ENCODE results near the gene XCL1.
"Not testable (repeated sequence)": the region's sequence is repeated elsewhere in the genome, so short reads cannot be mapped to it uniquely, and the experiment has no call there.

Gene XCL1

GRCh38 chr1:168555508-168556046 is 20.8 kb upstream of the XCL1 start:
- H3K36me3 Mint-ChIP-seq = peaks cover 5% of the 10 kb centered on the region
- peak overlapping the region; percentile 48 for H3K4me3 Mint-ChIP-seq
- no peaks in the 10 kb centered on the region for H3K9me3 Mint-ChIP-seq
- peaks cover 38% of the 10 kb centered on the region for H3K4me1 Mint-ChIP-seq
- DNase-seq (ENCODE audit: low spot score in 2 of 2) (no peak), ATAC-seq (no peak)
- no peak overlapping the region for H3K27ac Mint-ChIP-seq

DNA sequence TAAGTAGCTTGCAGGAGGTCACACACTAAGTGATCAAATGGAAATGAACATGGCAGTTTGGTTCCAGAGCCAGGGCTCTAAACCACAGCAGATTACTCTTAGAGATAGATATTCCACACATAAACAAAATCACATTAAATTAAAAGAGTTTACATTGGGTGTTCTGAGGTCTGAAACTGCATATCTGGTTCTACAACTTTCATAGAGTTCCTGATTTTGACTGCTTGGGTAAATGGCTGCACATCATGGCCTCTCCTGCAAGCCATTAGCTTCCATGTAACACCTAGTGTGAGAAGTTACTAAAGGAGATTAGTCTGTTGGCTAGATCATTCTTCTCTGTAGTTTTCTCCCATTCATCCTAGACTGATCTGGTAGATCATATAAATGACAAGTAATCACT is 19.8 kb upstream of the XCL1 start:
- H3K36me3 Mint-ChIP-seq = peaks cover 5% of the 10 kb centered on the region
- DNase-seq (ENCODE audit: low spot score in 2 of 2) (no peak), ATAC-seq (no peak)
- peaks cover 38% of the 10 kb centered on the region for H3K4me1 Mint-ChIP-seq
- H3K27ac Mint-ChIP-seq = no peak overlapping the region
- no peaks in the 10 kb centered on the region for H3K9me3 Mint-ChIP-seq
- no peak overlapping the region for H3K4me3 Mint-ChIP-seq

GRCh38 chr1:168560370-168560769 is 16.0 kb upstream of the XCL1 start:
- Mint-ChIP-seq H3K4me1 (peaks cover 19% of the 10 kb centered on the region), H3K4me3 (no peak overlapping the region), H3K9me3 (no peaks in the 10 kb centered on the region), H3K36me3 (no peaks in the 10 kb centered on the region), H3K27ac (no peak overlapping the region)
- ATAC-seq = no peak
- DNase-seq (ENCODE audit: low spot score in 2 of 2) = no peak

GRCh38 chr1:168561989-168562388 is 14.4 kb upstream of the XCL1 start:
- peaks cover 12% of the 10 kb centered on the region for H3K4me1 Mint-ChIP-seq
- no peaks in the 10 kb centered on the region for H3K9me3 Mint-ChIP-seq
- no peaks in the 10 kb centered on the region for H3K36me3 Mint-ChIP-seq
- DNase-seq (ENCODE audit: low spot score in 2 of 2) = no peak
- no peak for ATAC-seq
- H3K27ac Mint-ChIP-seq = no peak overlapping the region
- no peak overlapping the region for H3K4me3 Mint-ChIP-seq

DNA sequence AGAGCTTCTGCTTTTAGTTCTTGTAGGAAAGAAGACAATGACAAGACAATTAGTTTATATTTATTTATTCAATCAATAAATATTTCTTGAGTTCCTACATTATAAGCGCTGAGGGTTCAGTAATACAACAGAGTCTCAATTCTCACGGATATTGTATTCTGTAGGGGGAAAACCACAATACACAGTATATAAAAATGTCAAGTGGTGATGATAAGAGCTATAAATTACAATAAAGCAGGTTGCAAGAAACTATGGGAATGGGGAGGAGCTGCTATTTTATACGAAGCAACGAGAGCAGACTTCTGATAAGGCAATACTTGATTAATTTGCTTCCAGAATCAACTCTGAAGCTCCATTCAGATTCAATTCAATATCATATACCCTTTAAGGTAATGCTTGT is 10.6 kb upstream of the XCL1 start:
- no peak for DNase-seq (ENCODE audit: low spot score in 2 of 2)
- no peaks in the 10 kb centered on the region for H3K4me1 Mint-ChIP-seq
- no peak overlapping the region for H3K27ac Mint-ChIP-seq

DNA sequence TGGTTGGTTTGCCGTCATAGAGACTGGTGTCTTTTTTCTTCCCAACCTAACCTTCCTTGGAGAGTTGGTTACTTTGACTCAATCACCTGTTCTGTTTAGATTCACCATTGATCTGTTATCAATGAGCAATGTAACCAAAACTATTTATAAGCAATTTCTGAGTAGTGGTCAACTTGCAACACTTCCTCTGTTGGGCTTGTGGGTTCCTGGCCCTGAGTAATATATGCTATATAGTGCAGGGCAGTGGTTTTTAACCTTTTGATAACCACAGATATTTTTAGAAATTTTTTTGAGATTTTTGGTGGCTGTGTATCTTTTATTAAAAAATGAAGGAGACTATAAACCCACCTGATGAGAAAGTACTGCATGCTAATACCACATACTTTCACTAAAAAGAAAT is 9.4 kb upstream of the XCL1 start:
- Mint-ChIP-seq H3K9me3 (peaks cover 1% of the 10 kb centered on the region), H3K4me1 (peaks cover 3% of the 10 kb centered on the region), H3K4me3 (no peak overlapping the region), H3K36me3 (no peaks in the 10 kb centered on the region), H3K27ac (no peak overlapping the region)
- no peak for DNase-seq (ENCODE audit: low spot score in 2 of 2)
- ATAC-seq = no peak

More for the DNA sequence above, 10.6 kb upstream of the XCL1 start:
- ATAC-seq = no peak
- Mint-ChIP-seq H3K4me3 (no peak overlapping the region), H3K9me3 (no peaks in the 10 kb centered on the region), H3K36me3 (no peaks in the 10 kb centered on the region)

- Mint-ChIP-seq H3K4me3 (no peak overlapping the region), H3K27ac (no peak overlapping the region), H3K36me3 (no peaks in the 10 kb centered on the region), H3K9me3 (peaks cover 3% of the 10 kb centered on the region), H3K4me1 (peaks cover 9% of the 10 kb centered on the region)
- no peak for ATAC-seq
- DNase-seq (ENCODE audit: low spot score in 2 of 2) = no peak
Observed at GRCh38 chr1:168567568-168567967, 8.8 kb upstream of the XCL1 start.

DNA sequence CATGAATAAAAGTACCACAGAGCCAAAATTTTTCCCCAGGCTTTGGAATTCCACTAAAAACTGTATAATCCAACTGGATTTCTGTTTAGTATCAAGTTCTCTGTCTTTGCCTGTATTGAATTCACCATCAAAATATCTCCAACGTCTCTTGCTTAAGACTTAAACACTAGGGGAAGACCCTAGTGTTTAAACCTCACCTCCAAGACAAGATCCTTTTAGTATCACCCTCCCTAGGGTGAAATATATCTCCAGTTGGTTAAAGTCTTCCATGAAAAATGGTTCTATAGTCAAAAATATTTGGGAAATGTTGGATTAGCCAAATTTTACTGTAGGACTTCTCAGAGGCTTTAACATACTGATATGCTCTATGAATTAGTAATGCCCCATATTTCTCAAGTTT is 8.1 kb upstream of the XCL1 start:
- Mint-ChIP-seq H3K36me3 (no peaks in the 10 kb centered on the region), H3K27ac (no peak overlapping the region), H3K4me3 (no peak overlapping the region), H3K4me1 (peaks cover 9% of the 10 kb centered on the region), H3K9me3 (peaks cover 3% of the 10 kb centered on the region)
- no peak for ATAC-seq
- DNase-seq (ENCODE audit: low spot score in 2 of 2) = no peak

DNA sequence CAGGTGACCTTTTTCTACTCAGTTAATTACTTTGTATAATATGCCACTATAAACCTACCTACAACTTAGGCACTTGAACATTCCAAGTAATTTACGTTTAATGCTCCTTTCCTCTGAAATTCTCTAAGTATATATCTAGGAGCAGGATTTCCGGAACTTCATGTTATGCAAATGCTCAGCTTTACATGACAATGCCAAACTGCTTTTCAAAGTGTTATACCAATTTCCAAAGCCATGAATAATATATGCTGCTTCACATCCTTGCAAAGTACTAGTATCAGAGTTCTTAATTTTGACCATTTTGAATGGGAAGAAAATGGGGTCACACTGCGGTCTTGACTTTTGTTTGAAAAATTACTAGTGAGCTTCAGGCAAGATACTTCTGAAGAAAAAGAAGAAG is 5.8 kb upstream of the XCL1 start:
- H3K4me1 Mint-ChIP-seq = peaks cover 22% of the 10 kb centered on the region
- DNase-seq (ENCODE audit: low spot score in 2 of 2) (no peak), ATAC-seq (no peak)
- H3K36me3 Mint-ChIP-seq = no peaks in the 10 kb centered on the region
- peaks cover 3% of the 10 kb centered on the region for H3K9me3 Mint-ChIP-seq
- H3K4me3 Mint-ChIP-seq = no peak overlapping the region
- no peak overlapping the region for H3K27ac Mint-ChIP-seq

- no peak overlapping the region for H3K27ac Mint-ChIP-seq
- DNase-seq (ENCODE audit: low spot score in 2 of 2) (no peak), ATAC-seq (peak; percentile 68)
Observed at GRCh38 chr1:168572633-168573032, 3.8 kb upstream of the XCL1 start.

GRCh38 chr1:168574234-168574633 is 2.2 kb upstream of the XCL1 start:
- not testable (repeated sequence) for H3K9me3 Mint-ChIP-seq; H3K4me3 Mint-ChIP-seq; H3K36me3 Mint-ChIP-seq; ATAC-seq; DNase-seq (ENCODE audit: low spot score in 2 of 2); H3K27ac Mint-ChIP-seq
- H3K4me1 Mint-ChIP-seq = peaks cover 36% of the 10 kb centered on the region

More at GRCh38 chr1:168572633-168573032, 3.8 kb upstream of the XCL1 start:
- Mint-ChIP-seq H3K4me3 (no peak overlapping the region), H3K36me3 (no peaks in the 10 kb centered on the region), H3K4me1 (peaks cover 29% of the 10 kb centered on the region), H3K9me3 (peaks cover 3% of the 10 kb centered on the region)

GRCh38 chr1:168578531-168579185 is 2.3 kb downstream of the XCL1 start:
- not testable (repeated sequence) for ATAC-seq; DNase-seq (ENCODE audit: low spot score in 2 of 2); H3K9me3 Mint-ChIP-seq
- Mint-ChIP-seq H3K4me1 (peaks cover 30% of the 10 kb centered on the region), H3K27ac (peak overlapping the region; percentile 71), H3K4me3 (peak overlapping the region; percentile 64), H3K36me3 (peaks cover 16% of the 10 kb centered on the region)

GRCh38 chr1:168580290-168580689 is 3.9 kb downstream of the XCL1 start:
- not testable (repeated sequence) for H3K27ac Mint-ChIP-seq; H3K9me3 Mint-ChIP-seq; DNase-seq (ENCODE audit: low spot score in 2 of 2)
- Mint-ChIP-seq H3K36me3 (peaks cover 16% of the 10 kb centered on the region), H3K4me1 (peaks cover 17% of the 10 kb centered on the region), H3K4me3 (peak overlapping the region; percentile 64)
- ATAC-seq = peak; percentile 88

DNA sequence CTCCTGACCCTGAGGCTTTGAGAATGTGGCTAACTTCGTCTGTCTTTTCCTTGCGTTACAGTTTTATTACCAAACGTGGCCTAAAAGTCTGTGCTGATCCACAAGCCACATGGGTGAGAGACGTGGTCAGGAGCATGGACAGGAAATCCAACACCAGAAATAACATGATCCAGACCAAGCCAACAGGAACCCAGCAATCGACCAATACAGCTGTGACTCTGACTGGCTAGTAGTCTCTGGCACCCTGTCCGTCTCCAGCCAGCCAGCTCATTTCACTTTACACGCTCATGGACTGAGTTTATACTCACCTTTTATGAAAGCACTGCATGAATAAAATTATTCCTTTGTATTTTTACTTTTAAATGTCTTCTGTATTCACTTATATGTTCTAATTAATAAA is 4.6 kb downstream of the XCL1 start:
- Mint-ChIP-seq H3K4me1 (peaks cover 17% of the 10 kb centered on the region), H3K36me3 (peaks cover 16% of the 10 kb centered on the region)
- H3K9me3 Mint-ChIP-seq; DNase-seq (ENCODE audit: low spot score in 2 of 2); ATAC-seq; H3K4me3 Mint-ChIP-seq; H3K27ac Mint-ChIP-seq: not testable (repeated sequence)

DNA sequence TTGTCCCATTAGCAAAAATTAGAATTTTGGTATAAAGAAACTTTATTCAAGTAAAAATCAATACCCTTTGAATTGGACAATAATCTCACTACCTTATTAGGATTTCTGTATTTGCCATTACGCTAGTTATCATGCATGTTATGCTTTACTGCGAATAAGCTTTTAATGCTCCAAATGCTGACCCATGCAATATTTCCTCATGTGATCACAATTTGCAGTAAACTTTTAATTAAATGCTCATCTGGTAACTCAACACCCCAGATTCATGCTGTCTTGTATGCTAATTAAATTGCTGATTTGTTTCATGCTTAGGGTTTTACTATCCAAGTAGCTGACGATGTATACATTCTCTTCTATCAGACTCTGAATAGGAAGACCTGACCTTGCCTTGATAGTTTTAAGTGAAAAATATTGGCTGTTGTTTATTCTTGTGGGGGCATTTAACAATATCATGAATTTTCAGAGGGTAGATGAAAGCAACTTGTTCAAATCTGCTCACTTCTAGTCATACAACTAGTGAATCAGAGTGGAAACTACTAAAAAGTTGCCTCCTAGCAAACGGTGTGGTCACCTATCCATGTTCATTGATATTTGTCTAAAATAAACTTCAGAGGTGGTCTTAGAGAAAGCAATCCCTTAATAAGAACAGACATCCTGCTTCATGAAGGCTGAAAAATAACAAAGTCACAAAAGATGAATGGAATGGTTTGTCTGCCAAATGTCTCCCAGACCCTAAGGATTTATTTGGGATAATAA is 5.6 kb downstream of the XCL1 start:
- Mint-ChIP-seq H3K4me1 (peaks cover 10% of the 10 kb centered on the region), H3K9me3 (no peaks in the 10 kb centered on the region), H3K27ac (no peak overlapping the region), H3K4me3 (no peak overlapping the region), H3K36me3 (peaks cover 16% of the 10 kb centered on the region)
- DNase-seq (ENCODE audit: low spot score in 2 of 2) (no peak), ATAC-seq (no peak)

All from stimulated activated effector memory CD8-positive, alpha-beta T cell treated with anti-CD3 and anti-CD28 coated beads, Interleukin-12 subunit alpha, Interleukin-12 subunit beta, amount 100 ng/mL, for 72 hours (primary cell).